ENCODE results near the gene FEZ2. TPM values are rescaled to one million over a fixed set of nuclear protein-coding genes. Genes with fewer than 3 reads are reported as not detected.

Gene FEZ2
- total RNA-seq, 1 experiment from 2014 or later = 22.2 TPM

GRCh38 chr2:36577884-36578283 lies 20.1 kb downstream of the FEZ2 start:
- CTCF ChIA-PET = no interaction called here
- DNase-seq (ENCODE audit: low spot score) (no peak), ATAC-seq (no peak)
- TF ChIP-seq ESRRA (CRISPR knock-in tag; IDR thresholded peaks at IDR 0.05; ENCODE audit: borderline replicate concordance) (no peak), ATF6 (CRISPR knock-in tag; IDR thresholded peaks at IDR 0.05) (no peak), TP53 (CRISPR knock-in tag; IDR thresholded peaks at IDR 0.05) (no peak), CTCF (IDR thresholded peaks at IDR 0.05) (no peak), ZNF416 (CRISPR knock-in tag; IDR thresholded peaks at IDR 0.05) (no peak), SP1 (CRISPR knock-in tag; conservative IDR thresholded peaks at IDR 0.05) (no peak), JAZF1 (CRISPR knock-in tag; IDR thresholded peaks at IDR 0.05) (no peak), NFYB (CRISPR knock-in tag; conservative IDR thresholded peaks at IDR 0.05; ENCODE audit: low read depth) (no peak), PREB (CRISPR knock-in tag; IDR thresholded peaks at IDR 0.05; ENCODE audit: borderline replicate concordance) (no peak), MYBL2 (CRISPR knock-in tag; IDR thresholded peaks at IDR 0.05) (no peak), SMAD3 (CRISPR knock-in tag; IDR thresholded peaks at IDR 0.05; ENCODE audit: borderline replicate concordance) (no peak)
- POLR2A ChIA-PET = no interaction called here
- Mint-ChIP-seq H3K9me3 (no peaks in the 10 kb centered on the region), H3K4me3 (no peak overlapping the region), H3K27me3 (ENCODE audit: low read depth) (no peaks in the 10 kb centered on the region), H3K36me3 (peaks cover 55% of the 10 kb centered on the region), H3K4me1 (peaks cover 6% of the 10 kb centered on the region), H3K27ac (no peak overlapping the region)

GRCh38 chr2:36574560-36574959 lies 23.4 kb downstream of the FEZ2 start:
- POLR2A ChIA-PET = no interaction called here
- TF ChIP-seq SMAD3 (CRISPR knock-in tag; IDR thresholded peaks at IDR 0.05; ENCODE audit: borderline replicate concordance) = no peak
- no peak for TF ChIP-seq NFE2L1 (CRISPR knock-in tag; IDR thresholded peaks at IDR 0.05)
- TF ChIP-seq ZNF121 (CRISPR knock-in tag; IDR thresholded peaks at IDR 0.05) = no peak
- no peak for TF ChIP-seq CTCF (IDR thresholded peaks at IDR 0.05)
- TF ChIP-seq, protein P1, sequence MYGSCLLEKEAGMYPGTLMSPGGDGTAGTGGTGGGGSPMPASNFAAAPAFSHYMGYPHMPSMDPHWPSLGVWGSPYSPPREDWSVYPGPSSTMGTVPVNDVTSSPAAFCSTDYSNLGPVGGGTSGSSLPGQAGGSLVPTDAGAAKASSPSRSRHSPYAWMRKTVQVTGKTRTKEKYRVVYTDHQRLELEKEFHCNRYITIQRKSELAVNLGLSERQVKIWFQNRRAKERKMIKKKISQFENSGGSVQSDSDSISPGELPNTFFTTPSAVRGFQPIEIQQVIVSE (CRISPR knock-in tag; IDR thresholded peaks at IDR 0.05; ENCODE audit: borderline replicate concordance) = no peak
- CTCF ChIA-PET = interaction anchor here (1.1 kb wide), 1 partner anchor 38 kb away, joined by 3 read pairs; no protein-coding TSS in a partner anchor
- no peaks in the 10 kb centered on the region for H3K9me3 Mint-ChIP-seq
- H3K4me3 Mint-ChIP-seq = no peak overlapping the region
- H3K27ac Mint-ChIP-seq = no peak overlapping the region; the same call in 1 of the 2 replicates
- H3K27me3 Mint-ChIP-seq (ENCODE audit: low read depth) = no peaks in the 10 kb centered on the region
- ATAC-seq (no peak), DNase-seq (ENCODE audit: low spot score) (no peak)
- peaks cover 11% of the 10 kb centered on the region for H3K4me1 Mint-ChIP-seq
- H3K36me3 Mint-ChIP-seq = peaks cover 37% of the 10 kb centered on the region

DNA sequence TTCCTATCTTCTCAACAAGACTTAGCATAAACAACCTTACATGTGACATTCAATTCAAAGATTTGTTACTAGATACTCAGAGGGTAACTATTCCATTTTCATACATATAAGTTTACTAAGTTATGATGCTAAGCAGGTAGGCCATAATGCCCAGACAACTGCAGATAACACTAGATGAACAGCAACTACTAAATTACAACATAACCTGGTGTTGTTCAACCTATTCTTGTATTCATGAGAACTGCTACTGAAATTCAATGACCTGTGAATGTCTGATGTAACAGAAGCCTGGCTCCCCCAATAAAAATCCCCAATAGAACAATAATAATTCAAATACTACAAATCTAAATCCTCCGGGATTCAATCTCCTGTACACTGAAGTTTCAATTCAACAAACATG lies 24.8 kb downstream of the FEZ2 start:
- POLR2A ChIA-PET = no interaction called here
- Mint-ChIP-seq H3K4me3 (no peak overlapping the region), H3K27me3 (ENCODE audit: low read depth) (no peaks in the 10 kb centered on the region), H3K27ac (no peak overlapping the region), H3K36me3 (peaks cover 25% of the 10 kb centered on the region), H3K9me3 (no peaks in the 10 kb centered on the region), H3K4me1 (peaks cover 24% of the 10 kb centered on the region)
- ATAC-seq = no peak
- DNase-seq (ENCODE audit: low spot score) = no peak
- CTCF ChIA-PET = no interaction called here
- TF ChIP-seq PREB (CRISPR knock-in tag; IDR thresholded peaks at IDR 0.05; ENCODE audit: borderline replicate concordance) (no peak), ELF4 (CRISPR knock-in tag; IDR thresholded peaks at IDR 0.05; ENCODE audit: low read depth) (no peak), SOX15 (CRISPR knock-in tag; IDR thresholded peaks at IDR 0.05) (no peak), CREB1 (CRISPR knock-in tag; IDR thresholded peaks at IDR 0.05) (no peak)
- TF ChIP-seq, protein P2, sequence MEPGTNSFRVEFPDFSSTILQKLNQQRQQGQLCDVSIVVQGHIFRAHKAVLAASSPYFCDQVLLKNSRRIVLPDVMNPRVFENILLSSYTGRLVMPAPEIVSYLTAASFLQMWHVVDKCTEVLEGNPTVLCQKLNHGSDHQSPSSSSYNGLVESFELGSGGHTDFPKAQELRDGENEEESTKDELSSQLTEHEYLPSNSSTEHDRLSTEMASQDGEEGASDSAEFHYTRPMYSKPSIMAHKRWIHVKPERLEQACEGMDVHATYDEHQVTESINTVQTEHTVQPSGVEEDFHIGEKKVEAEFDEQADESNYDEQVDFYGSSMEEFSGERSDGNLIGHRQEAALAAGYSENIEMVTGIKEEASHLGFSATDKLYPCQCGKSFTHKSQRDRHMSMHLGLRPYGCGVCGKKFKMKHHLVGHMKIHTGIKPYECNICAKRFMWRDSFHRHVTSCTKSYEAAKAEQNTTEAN (CRISPR knock-in tag; IDR thresholded peaks at IDR 0.05) = no peak
- TF ChIP-seq, protein P3, sequence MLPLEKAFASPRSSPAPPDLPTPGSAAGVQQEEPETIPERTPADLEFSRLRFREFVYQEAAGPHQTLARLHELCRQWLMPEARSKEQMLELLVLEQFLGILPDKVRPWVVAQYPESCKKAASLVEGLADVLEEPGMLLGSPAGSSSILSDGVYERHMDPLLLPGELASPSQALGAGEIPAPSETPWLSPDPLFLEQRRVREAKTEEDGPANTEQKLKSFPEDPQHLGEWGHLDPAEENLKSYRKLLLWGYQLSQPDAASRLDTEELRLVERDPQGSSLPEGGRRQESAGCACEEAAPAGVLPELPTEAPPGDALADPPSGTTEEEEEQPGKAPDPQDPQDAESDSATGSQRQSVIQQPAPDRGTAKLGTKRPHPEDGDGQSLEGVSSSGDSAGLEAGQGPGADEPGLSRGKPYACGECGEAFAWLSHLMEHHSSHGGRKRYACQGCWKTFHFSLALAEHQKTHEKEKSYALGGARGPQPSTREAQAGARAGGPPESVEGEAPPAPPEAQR (CRISPR knock-in tag; IDR thresholded peaks at IDR 0.05) = no peak

All from WTC11 (cell line).